NCI-H524 treated with DMSO at 0.1 percent for 48 hours (cell line): ENCODE data around the gene WNK1.
"Not testable (repeated sequence)": the region's sequence is repeated elsewhere in the genome, so short reads cannot be mapped to it uniquely, and the experiment has no call there.

ENCODE experiments used
- DNase-seq: peaks from one replicate; lab custom pipeline; 2025; lab: John Stamatoyannopoulos, UW

The WNK1 gene

DNA sequence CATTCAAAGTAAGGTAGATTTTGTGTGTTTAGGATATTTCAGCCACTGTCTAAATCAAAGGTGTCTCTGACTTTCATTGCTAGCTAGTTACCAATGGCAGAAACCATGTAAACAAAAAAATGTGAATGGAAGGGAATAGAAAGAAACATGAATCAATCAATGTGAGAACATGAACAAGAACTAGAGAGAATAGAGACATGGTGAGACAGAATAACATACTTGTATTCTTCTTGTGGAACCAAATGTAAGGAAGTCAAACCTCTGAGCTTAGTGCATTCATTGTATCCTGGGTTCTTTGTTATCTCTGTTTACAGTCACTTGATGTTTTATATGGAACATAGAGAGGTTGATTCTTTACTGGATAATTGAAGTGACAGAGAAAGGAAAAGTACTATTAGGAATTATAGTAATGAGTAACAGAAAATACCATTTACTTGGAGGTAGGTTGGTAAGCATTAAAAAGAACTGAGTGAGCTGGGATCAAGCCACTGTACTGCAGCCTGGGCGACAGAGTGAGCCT lies 2.6 kb upstream of the WNK1 start:
- DNase-seq: no peak

DNA sequence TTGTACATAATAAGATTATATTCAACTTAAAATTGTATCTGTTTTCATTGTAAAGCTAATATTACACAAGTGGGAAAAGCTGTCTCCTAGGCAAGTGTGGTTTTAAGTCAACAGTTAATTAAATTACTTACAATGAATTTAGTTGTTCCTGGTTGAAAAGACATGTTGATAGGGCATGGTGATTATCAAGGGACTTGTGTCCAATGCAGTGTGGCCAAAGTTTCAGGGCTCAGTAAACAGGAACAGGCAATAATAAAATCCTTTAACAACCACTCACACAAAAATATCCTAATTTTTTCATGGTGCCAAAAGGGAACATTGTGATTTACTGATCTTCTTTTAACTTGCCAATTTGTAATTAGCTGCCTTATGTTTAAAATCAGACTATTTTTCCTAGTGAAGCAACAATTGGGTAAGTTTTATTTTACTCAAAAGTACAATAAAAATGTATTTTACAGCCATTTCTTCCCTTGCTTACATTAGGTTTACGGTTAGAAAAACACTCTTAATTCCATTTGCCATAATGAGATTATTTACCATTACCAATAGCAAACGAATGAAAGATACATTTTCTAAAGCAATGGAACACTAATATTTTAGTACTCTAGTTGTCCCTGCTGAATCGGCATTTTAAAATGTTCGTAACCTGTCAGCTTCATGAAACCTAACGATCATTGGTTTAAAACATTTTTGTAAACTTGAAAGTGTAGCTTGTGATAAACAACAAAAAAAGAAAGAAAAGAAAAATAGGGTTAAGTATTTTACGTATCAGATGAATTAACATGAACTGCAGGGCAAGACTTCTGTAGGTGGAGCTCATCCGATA lies 1.8 kb upstream of the WNK1 start:
- no peak for DNase-seq

DNA sequence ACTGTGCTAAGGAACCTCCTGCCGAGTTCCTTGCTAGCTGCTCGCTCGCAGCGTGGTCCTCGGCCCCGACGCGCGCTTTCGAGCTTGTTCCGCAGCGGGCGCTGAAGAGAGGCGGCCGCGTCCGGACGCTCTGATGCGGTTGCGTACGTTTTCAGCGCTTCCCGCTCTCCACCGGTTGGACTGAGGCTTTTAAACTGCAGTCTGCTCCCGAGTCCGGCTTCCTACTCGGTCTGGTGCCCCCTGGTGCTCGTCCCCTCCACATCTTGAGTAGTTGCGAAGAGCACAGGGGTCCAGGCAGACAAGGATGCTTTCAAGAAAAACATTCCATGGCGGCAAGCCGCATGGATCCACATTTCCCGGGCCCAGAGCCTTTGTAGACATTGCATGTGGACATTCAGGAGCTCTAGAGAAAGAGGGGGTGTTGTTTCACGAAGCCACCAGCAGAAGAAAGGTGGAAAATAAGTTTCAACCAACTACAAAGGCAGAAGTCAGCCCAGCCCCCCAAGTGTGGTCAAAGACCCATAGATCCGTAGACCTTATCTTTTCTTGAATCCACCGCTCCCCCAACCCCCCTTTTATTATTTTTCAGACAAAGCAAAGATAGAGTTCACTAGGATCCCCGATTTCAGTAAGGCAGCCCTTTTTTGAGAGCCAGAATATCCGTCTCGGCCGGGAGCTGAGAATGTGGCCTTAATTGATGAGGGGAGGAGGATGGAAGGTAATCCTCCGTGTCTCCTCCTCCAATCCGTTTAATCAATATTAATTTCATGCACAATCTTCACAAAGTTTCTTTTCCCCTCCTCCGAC lies 984 bp upstream of the WNK1 start:
- peak; percentile 80 for DNase-seq

DNA sequence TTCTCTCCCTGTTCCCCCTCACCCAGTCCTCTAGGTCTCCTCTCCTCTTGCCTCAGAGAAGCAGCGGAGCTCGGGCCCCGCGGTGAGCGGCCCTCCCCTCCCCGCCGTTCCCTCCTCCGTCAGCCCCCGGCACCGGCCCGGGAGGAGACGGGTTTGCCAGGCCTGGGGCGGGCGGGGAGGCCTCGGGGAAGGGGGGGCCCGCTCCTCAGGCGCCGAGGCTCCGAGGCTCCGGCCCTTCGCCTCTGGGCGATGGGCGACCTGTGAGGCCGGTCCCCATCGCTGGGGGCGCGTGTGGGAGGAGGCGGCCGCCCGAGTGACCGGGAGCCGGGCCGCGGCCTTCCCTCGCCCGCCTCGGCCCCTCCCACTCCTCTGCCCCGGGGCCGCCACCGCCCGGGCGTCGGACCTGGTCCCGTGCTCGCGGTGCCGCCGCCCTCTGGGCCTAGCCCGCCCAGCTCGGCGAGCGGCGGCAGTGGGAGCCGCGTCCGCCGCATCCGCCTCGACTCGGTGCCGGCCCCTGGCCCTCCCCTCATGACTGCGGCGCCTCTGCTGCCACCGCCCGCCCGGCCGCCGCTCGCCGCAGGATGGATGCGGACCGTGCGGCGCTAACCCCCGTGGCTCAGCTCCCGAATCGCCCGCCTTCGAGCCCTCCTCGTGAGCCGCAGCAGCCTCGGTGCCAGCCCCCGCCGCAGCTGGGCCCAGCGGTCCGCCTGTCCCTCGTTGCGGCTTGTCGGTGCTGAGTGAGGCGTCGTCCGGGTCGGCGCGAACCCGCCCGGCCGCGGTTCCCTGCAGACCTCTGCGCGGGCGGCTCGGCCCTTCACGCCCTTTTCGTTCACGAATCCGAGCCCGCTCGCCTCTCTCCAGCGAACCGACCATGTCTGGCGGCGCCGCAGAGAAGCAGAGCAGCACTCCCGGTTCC lies 574 bp downstream of the WNK1 start:
- no peak for DNase-seq

DNA sequence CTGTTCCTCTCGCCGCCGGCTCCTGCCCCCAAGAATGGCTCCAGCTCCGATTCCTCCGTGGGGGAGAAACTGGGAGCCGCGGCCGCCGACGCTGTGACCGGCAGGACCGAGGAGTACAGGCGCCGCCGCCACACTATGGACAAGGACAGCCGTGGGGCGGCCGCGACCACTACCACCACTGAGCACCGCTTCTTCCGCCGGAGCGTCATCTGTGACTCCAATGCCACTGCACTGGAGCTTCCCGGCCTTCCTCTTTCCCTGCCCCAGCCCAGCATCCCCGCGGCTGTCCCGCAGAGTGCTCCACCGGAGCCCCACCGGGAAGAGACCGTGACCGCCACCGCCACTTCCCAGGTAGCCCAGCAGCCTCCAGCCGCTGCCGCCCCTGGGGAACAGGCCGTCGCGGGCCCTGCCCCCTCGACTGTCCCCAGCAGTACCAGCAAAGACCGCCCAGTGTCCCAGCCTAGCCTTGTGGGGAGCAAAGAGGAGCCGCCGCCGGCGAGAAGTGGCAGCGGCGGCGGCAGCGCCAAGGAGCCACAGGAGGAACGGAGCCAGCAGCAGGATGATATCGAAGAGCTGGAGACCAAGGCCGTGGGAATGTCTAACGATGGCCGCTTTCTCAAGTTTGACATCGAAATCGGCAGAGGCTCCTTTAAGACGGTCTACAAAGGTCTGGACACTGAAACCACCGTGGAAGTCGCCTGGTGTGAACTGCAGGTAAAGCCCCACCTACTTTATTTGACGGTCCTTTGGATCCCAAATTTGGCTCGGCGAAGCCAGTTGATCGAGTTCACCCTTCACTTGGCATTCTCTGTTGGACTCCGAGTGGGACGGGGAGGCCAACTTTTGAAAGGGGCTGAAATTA lies 1.5 kb downstream of the WNK1 start:
- no peak for DNase-seq

DNA sequence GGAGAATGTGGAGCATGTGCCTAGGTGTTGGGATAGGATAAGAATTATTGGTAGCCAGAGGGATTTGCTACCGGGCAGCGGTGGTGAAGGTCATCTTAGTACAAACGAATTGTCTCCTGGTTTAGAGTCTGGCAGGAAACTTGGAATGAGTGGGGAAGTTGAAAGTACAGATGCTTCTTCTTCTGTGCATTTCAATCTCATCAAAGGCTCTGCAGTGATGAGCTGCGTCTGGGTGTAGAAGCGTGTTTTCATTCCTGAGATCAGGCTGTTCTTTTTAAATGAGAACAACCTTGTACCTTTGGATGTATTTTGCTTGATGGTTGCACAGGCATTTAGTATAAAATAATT lies 2.1 kb downstream of the WNK1 start:
- DNase-seq: no peak

DNA sequence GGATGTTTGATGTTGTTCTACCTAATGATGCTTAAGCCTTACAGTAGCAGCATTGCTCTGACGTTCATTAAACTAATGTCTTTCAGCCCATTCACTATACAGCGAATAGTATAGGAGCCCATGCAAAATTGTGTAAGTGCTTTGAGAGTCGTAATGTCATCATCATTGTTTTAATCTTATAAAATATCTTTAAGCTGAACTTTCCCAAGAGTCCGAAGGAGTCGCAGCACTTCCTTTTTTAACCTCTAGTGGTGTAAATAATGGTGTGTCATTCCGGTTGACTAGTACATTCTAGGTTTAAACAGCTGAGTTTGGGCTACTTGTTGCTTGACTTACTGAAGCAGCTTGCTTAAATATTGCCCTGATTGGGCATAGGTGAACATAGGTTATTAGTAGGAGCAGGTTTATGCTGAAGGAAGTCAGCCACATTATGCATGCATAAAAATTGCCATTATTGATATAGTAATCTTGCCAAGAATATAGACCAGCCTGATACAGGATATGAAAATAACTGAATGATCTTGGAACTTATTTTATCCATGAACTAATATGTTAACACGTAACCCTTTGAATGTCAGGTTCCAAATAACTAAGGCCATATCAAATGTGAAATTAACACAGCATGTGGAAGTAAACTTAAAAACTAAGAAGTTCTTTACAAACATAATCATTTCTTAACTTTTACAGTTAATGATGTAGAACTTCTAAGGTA lies 2.6 kb downstream of the WNK1 start:
- no peak for DNase-seq

DNA sequence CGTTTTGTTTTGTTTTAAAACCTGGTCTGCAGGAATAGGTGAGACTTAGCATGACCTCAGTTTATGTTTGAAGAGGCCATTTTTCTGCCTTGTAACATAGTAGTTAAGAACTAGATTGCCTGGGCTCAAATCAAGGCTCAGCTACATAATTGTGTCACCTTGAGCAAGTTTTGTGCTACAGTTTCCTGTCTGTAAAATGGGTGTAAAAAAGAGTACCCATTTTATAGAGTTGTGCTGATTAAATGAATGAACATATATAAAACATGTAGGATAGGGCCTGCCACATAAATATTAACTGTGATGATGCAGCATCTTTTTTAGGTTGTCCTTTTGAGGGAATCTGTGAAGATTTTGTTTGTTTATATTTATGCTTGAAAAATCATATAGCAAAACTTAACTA lies 7.2 kb downstream of the WNK1 start:
- DNase-seq: no peak

DNA sequence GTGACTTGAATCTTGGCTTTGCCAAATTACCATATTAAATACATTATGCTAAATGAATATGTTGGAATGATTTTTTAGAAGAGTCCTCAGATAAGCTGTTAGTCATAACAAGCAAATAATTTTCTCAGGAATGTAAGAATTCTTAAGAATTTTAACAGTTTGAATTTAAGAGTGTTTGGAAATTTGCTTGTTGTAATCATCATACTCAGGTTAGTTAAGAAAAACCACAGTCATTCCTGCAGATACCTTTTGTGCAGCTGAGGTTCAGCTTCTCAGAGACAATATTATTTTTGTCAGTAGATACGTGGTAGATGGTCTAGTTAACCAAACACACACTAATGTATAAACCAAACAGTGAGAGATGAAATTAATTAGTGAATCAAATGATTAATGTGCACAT lies 8.9 kb downstream of the WNK1 start:
- no peak for DNase-seq

DNA sequence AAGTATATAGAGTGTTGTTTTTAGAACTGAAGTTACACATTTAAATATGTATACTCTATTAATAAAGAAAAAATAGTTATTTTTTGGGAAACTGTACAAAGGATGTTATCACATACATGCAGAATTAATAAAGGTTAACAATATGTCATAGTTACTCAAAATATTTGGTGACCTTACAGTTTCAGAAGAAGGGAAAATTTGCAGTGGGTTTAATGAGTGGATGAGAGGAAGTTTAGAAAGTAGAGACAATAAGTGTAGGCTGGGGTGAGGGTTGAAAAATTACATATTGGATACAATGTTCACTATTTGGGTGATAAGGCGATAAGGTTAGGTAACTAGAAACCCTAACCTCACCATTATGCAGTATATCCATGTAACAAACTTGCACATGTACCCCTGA lies 13.5 kb downstream of the WNK1 start:
- no peak for DNase-seq

DNA sequence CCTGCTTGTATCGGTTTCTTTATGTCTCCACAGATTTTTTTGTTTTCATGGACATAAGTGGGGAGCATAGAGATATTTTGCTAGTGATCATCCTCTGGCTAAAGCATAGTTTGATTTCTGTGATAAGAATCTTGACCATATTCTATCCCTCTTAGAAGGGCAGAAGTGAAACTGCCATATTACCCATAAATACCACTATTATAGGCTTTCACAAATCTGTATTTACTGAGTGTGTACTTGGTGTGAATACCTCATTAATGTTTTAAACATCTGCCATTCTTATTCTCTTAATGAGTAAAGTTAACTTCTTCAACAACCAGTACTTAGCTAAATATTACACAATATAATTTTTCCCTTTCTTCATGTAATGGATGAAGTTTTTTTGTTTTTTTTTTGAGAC lies 16.1 kb downstream of the WNK1 start:
- no peak for DNase-seq

DNA sequence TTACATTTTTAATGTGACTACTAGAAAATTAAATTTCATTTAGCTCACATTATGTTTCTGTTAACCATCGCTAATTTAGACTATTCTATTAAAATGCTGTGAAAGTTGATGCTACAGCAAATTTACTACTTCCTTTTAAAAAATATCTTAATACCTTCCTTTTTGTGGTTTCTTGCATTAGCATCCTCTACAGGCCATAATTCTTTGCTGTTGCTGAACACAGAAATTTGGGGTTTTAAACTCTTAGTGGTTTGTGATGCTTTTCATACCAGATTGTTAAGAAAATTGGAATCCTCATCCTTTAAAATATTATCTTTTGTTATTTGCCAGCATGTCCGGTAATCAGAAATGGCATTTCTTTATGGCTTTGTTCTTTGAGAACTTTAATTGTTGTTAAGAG lies 18.1 kb downstream of the WNK1 start:
- no peak for DNase-seq

DNA sequence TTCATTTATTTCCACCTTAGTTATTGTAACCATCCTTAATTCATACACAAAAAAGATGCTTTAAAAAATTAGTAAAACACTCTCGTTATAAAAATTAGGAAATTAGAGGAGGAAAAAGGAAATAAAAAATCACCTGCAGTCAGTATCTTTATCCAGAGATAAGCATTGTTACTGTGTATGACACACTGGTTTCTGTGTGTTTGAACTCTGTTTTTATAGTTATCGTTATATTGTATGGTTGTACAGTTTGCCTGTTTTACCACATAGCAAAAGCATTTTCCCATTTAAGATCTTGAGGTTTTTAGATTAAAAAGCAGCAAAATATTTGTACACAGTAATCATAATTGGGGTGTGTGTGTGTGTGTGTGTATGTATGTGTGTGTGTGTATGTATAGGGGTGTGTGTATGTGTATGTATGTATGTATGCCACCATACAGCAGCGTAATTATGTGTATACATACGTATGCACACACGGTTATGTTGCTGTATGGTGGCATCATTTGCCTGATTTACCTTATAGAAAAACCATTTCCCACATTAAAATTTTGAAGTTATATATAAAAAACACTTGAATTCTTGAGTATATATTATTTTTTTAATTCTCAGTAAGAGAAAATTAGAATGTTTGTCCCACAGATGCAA lies 19.8 kb downstream of the WNK1 start:
- DNase-seq: no peak

DNA sequence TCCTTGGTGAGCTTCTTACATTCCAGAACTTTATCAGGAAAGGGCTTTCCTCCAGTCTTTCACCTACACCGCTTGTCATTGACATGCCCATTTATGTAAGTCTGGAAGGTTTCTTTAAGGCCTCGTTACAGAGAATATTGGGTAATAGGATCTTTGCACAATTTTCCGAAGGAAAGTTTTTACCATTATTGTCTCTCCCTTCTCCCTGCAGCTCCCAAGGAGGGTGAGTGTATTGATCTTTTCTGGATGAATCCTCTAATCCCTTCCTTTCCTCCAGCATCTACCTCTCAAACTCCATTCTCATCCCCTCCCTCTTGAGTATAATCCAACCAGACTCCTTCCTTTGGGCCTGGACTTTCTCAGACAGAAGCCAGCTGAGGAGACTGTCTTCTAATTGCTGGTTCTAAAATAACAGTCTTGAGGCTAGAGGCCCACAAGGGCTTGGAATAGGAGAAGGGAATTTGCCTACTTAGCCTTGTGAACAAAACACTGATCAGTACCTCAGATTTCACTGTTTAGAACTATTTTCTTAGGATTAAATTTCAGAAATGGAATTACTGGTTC lies 21.8 kb downstream of the WNK1 start:
- no peak for DNase-seq

DNA sequence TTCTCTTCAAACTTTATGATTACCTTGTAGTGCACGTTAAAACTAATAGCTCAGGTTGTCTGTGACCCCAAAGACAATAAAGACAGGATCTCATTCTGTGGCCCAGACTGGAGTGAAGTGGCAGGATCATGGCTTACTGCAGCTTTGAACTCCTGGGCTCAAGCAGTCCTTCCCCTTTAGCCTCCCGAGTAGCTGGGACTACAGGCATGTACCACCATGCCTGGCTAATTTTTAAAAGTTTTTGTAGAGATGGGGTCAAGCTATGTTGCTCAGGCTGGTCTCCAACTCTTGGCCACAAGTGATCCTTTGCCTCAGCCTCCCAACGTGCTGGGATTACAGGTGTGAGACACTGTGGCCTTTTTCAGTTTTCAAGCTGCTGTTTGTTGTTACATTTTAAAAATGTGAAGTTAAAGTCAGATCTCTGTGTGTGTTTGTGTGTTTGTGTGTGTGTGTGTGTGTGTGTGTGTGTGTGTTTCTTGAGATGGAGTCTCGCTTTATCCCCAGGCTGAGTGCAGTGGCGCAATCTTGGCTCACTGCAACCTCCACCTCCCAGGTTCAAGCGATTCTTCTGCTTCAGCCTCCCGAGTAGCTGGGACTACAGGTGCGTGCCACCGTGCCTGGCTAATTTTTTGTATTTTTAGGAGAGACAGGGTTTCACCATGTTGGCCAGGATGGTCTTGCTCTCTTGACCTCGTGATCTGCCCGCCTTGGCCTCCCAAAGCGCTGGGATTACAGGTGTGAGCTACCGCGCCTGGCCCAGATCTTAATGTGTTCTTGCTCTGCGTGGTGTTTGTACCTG lies 23.8 kb downstream of the WNK1 start:
- DNase-seq: not testable (repeated sequence)

DNA sequence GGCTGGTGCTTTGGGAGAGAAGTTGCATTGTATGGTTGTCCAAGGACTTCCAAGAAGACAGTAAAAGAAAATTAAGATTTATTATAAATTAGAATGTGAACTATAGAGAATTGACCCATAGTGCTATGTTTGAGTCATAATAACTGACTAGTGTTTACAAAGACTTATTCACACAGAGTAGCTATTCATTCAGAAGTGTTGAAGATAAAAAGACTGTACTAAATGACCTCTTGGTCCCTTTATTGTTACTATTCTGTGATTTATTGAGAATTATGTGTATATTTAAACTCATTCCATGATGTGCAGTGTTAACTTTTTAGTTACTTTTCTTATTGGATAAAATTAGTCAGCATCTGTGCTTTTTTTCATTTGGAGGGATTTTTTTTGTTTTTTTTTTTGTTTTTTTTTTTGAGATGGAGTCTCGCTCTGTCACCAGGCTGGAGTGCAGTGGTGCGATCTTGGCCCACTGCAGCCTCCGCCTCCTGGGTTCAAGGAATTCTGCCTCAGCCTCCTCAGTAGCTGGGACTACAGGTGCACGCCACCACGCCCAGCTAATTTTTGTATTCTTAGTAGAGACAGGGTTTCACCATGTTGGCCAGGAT lies 24.5 kb downstream of the WNK1 start:
- not testable (repeated sequence) for DNase-seq

DNA sequence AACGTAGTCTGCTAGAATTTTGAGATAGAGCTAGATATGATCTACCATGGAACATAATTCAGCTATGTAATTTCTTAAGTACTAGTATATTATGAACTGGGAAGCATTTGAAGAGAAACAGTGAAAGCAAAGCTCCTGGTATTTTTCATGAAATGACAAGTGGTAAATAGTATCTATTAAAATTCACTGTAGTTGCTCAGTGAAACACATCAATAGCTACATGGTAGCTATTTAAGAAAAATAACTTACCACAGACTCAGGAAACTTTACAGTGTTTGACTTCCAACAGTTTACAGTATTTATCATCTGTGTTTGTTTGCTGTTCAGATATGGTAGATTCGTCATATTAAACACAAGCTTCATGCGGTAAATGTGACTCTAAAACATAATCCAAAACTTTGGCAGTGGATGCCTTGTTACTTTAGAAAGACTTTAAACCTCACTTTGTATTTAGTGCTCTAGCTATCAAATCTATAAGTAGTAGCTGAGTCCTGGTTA lies 25.2 kb downstream of the WNK1 start:
- DNase-seq: no peak

DNA sequence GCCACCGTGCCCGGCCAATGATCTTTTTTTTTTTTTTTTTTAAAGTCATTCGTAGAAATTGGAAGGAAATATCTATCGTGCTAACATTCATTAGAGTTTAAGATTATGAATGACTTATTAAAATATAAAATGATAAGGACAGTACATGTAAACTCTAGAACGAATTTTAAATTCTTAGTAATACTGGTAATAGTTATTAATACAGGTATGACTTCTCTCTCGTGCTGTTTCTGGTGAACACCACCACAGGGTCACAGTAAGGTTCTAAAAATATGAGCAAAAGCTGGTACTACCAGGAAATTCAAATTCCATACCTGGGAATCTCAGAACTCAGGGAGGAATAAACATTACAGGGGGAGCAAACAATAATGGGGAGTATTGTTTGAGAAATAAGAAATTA lies 26.2 kb downstream of the WNK1 start:
- DNase-seq: no peak
